Activated T-cell treated with anti-CD3 and anti-CD28 coated beads for 4 hours (primary cell): ENCODE results near the gene ODAD4.
A peak's percentile ranks its signal among the peaks of the same experiment; 100 is the strongest.

ENCODE experiments used
- DNase-seq: peaks from one replicate; pipeline ENCODE4 v3.0.0-alpha.2; 2020

Gene ODAD4

DNA sequence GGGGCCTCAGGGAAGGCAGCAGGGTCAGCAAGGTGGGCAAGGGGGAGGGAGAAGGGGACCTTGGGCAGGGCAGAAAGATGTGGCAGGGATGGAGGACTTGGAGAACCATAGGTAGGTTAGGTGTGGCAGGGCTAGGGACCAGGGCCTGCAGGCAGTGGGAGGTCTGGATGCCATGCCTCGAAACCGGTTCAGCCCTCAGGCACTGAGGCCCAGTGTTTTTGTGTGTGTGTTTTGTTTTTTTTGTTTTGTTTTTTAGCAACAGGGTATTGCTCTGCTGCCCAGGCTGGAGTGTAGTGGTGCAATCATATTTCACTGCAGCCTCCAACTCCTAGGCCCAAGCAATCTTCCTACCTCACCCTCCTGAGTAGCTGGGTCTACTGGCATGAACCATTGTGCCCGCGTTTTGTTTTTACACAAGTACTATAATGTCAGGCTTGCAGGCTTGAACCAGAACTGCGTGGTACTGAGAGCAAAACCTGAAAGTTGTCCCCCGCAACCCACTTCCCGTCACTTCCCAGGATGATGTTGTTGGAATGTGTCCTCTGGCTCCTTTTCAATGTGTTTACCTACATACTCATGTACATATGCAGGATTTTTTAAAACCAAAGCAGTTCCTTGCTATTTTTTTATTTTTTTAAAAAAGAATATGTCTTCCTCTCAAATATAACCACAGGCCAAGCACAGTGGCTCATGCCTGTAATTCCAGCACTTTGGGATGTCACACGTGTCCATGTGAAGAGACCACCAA lies 12.4 kb downstream of the ODAD4 start:
- DNase-seq, result no peak

- no peak for DNase-seq
These were observed 13.1 kb downstream of the ODAD4 start for GRCh38 chr17:41943492-41943891.

DNA sequence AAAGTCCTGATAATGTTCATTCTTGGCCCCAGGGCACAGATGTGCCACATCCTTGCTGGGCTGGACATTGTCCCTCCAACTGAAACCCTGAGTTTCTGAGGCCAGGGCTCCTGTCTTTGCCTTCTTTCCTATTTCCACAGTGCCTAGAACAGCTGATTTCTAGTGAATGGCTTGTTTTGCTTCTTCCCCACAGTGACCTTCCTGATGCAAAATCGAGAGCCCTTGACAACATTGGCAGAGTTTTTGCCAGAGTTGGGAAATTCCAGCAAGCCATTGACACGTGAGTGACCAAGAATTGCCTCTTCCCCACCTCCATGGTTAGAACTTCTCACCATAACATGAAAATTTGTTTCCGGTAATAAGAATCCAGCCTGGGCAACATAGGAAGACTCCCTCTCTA lies 14.5 kb downstream of the ODAD4 start:
- no peak for DNase-seq

DNA sequence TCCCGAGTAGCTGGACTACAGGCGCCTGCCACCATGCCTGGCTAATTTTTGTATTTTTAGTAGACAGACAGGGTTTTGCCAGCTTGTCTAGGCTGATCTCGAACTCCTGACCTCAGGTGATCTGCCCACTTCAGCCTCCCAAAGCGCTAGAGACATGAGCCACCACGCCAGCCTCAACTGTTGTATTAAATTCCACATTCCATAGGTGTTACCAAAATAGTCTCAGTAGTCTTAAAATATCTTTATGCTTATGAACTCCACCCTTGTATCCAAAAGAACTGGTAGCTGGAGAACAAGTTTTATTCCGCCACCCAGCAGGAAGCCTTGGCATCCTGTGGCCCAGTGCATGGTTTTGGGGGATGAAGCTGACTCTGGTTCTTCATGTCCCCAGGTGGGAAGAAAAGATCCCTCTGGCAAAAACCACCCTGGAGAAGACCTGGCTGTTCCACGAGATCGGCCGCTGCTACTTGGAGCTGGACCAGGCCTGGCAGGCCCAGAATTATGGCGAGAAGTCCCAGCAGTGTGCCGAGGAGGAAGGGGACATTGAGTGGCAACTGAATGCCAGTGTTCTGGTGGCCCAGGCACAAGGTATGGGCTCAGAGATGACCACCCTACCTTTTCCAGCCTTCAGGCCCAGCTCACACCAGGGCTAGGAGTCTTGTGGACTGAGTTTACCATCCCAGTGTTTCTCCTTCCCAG lies 18.5 kb downstream of the ODAD4 start:
- no peak for DNase-seq

- no peak for DNase-seq
These were observed 26.1 kb downstream of the ODAD4 start for GRCh38 chr17:41956522-41956921.

GRCh38 chr17:41957031-41957868 lies 26.8 kb downstream of the ODAD4 start:
- DNase-seq, result no peak

DNA sequence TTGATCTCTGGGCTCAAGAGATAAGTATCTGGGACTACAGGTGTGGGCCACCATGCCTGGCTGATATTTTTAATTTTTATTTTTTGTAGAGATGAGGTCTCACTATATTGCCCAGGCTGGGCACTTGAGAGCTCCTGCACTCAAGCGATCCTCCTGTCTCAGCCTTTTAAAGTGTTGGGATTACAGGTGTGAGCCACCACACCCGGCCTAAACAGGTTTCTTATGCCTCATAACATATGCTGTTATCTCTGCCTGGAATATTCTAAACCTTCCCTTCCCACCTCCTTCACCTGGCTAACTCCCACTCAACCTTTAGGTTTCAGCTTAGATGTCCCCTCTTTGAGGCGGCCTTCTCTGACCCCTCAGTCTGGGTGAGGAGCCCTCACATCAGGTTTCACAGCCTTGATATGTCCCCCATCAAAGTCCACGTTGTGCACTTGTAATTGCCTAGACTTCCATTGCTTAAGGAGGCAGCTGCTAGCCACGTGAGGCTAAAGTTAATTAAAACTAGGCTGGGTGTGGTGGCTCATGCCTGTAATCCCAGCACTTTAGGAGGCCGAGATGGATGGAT lies 27.5 kb downstream of the ODAD4 start:
- DNase-seq, result no peak

- DNase-seq, result no peak
These were observed 28.6 kb downstream of the ODAD4 start for GRCh38 chr17:41959030-41959335.

- no peak for DNase-seq
These were observed 29.1 kb downstream of the ODAD4 start for GRCh38 chr17:41959336-41960095.

DNA sequence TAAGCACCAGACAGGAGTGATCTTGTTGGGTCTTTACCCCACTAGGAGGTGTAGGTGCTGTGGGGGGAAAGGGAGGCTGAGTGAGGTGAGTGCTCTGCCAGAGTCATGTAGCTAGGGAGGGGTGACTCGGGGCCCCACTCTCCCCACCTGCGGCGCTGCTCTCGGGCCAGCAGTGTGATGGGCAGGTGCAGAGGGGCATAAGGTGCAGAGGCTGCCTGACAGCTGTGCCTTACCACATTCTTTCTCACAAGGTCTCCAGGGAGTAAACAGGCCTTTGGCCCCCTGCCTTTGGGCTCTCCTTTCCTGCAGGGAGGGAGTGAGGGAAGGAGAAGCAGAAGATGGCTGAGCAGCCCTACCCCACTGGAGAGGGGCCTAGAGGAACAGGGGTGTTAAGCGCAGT lies 31.7 kb downstream of the ODAD4 start:
- no peak for DNase-seq

DNA sequence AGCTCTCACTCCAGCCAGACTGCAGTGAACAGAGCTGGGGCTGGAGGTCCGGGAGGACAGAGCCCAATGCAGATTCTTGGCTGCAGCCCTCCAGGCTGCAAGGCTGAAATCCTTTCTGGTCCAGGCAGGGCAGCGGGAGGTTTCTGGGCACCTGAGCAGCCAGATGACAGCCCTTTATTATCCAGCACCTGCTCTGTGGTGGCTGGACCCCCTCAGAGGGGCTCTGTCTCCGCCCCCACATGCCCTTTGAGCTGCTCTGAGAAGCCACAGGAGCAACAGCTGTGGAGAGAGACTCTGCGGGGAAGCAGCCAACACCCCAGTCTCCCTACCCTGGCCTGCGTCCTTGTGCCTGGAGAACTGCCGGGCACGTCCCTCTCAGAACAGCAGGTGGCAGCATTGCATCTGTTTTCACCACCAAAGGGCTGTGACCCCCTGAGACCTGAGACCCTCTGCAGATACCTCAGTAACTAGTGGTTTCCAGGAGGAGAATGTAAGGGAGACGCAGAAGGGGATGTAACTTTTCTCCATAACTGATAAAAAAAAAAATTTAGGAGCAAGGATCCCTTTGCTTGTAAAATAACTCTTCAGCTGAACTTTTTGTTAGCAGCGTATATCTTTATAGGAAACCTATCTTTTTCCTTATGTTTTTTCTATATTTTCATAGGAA lies 32.5 kb downstream of the ODAD4 start:
- DNase-seq, result peak; percentile 59

DNA sequence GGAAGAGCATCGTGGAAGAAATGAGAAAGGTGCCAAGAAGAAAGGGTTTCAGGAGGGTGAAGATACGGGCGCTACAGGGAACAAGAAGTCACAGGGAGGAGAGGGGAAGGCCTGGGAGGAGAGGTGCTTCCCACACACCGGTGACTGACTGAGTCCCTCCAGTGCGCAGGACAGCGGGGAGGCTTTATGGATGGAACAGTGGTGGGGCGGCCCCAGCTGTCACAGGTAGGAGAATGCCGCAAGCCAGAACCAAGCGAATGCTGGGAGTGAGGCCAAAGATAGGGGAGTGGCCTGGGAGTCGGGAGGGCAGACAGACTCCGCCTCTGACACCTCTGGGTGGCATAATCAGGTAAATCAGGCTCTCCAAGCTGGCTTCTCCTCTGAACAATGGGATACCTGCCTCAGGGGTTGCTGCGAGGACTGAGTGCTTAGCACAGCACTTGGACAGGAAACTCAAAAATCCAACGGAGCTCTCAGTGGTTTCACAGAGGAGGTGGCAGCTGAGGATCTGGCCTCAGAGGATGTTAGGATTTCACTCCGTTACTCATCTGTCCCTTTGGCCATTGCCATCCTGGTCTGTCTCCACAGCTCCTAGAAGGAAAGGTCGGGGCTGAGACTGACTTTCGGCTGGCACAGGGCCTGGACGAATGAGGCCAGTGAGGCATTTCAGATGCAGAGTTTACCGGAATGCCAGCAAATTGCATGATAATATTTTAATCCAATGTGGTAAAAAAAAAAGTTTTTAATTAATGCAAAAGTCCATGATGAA lies 35.5 kb downstream of the ODAD4 start:
- DNase-seq, result peak; percentile 41

- peak; percentile 84 for DNase-seq
These were observed 36.2 kb downstream of the ODAD4 start, which contains the start of gene CNP for GRCh38 chr17:41966463-41967140. CNP (plus strand) TSS chr17:41966795; CDS start chr17:41966885, 90 bp downstream.

DNA sequence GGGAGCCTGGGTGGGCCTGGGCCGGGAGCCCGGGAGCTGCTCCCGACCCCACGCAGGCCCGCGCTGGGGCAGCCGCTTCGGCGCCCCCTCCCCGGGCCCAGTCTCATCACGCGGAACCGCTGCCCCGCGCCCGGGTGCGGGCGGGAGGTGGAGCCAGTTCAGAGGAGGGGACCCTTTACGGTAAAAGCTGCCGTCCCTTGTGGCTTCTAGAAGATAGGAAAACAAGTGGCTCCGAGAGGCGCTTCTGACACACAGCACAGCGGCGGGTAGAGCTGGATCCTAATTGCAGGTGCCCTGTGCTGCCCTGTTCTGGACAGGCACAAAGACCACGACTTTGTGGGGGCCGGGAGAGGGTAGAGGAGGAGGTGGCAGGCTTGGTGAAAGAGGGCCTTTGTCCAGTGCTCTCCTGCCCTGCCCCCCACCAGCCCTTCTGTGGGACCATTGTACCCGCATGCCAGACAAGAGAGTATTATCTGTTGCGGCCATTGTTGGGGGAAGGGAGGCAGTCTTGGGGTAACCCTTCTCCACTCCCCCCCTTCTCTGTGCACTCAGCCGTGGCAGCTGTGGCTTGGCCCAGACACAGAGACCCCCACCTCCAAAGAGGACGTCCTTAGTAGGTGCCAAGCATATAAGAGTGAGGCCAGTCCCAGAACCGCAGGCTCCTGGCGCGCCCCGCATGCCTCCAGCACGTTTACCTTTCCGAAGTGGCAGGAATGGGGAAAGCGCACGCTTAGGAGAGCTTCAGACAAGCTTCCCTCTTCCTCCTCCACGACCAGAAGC lies 36.9 kb downstream of the ODAD4 start:
- DNase-seq, result peak; percentile 17

- no peak for DNase-seq
These were observed 37.6 kb downstream of the ODAD4 start for GRCh38 chr17:41967921-41968578.

GRCh38 chr17:41968676-41969075 lies 38.3 kb downstream of the ODAD4 start:
- DNase-seq, result no peak

GRCh38 chr17:41970901-41971331 lies 40.5 kb downstream of the ODAD4 start:
- DNase-seq, result no peak

DNA sequence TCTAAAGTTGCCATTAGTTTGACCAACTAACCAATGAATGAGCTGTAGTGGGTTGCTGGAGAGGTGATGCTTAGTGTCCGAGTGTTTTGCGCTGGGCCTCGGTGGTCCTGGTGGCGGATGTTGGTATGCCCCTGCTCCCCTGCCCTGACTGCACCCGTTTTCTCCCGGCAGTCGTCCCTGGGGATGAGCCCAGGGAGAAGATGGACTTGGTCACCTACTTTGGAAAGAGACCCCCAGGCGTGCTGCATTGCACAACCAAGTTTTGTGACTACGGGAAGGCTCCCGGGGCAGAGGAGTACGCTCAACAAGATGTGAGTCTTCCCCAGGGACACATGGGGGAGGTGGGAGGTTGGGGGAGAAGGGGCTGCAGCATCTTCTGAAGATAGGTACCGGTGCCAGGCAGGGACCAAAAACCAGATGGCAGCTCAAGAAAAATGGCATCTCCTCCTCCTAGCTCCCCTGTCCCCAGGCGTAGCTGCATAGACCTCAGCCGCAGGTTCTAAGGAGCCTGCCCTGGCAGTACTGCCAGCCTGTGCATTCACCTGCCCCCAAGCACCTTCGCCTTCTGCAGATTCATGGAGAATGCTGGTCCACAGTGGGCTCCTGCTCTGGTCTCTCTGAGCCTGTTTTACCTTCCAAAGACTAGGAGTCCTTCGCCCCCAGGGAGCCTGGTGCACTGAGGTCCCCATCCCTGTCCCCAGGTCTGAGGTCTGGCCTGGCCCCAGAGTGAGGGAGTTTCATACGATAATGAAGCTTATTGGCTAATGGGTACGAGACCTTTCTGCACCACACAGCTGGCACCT lies 41.5 kb downstream of the ODAD4 start:
- no peak for DNase-seq
